ENCODE measurements around the gene CTNNA2. TPM values are rescaled to one million over a fixed set of nuclear protein-coding genes. Genes with fewer than 3 reads are reported as not detected.

Gene CTNNA2
- total RNA-seq, 1 donor from 2014 or later = not detected

DNA sequence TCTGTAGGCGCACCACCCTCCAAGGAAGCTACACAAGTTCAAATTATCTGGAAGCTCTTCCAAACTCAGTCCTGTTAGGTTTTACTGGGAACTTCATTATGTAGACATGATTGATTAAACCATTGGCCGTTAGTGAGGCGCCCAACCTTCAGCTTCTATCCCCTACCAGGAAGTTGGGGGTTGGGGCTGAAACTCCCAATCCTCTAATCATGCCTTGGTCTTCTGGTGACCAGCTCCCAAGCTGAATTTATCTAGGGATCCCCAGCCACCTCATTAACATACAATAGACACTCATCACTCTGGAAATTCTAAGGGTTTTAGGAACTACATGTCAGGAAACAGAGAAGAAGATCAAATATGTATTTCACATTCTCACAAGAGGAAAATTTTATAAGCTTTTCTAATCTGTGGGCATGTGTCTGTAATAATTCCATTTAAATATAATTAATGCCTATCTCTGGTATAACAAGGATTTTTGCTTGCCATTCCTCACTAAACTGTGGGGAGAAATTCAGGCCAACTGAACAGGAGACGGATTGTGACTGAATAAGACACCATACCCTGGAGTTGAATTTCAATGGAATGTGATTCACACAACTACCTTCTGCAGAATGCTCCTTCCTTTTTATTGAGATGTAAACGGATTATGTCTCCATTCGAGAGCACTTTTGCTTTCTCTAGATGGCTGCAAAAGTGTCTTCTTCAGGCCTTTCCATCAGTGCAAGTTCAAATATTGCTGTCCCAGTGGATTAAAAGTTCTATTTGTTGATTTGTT, 463.1 kb downstream of the CTNNA2 start:
- DNase-seq (ENCODE audit: low spot score) = no peak

DNA sequence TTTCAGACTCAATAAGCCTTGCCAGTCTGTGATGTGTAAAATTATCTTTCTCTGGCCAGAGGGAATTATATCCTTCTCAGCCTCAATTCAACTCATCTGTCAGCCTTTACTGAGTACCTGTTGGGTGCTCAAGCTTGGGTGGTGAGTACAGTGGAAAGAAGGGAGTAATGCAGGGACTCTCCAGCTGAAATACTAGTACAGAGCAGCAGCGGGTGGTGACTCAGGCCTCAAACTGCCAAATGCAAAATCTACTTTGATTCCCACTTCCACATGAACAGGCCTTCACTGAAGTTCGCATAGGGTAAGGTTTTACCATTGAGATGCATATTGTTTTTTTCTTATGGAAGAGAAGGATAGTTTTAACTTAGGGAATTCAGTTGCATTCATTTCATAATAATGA, 464.9 kb downstream of the CTNNA2 start:
- DNase-seq (ENCODE audit: low spot score) = no peak

DNA sequence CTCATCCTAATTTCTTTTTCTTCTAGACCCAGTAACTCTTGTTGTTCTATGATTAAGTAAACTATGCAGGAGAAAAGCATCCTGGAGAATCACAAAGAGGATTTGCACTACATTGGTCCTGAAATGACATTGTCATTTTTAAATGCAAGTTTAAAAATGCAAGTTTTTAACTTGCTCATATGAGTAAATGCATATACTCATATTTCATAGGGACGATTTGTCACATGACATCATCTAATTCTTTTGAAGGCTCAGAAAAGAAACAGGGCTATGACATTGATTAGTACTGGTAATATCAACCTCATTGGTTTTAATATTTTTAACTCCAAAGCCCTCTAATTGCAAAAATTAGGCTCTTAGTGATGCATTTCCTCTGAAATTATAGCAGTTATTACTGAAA, 467.3 kb downstream of the CTNNA2 start:
- no peak for DNase-seq (ENCODE audit: low spot score)

GRCh38 chr2:79980816-79981215, 468.0 kb downstream of the CTNNA2 start:
- no peak for DNase-seq (ENCODE audit: low spot score)

GRCh38 chr2:79981316-79981715, 468.5 kb downstream of the CTNNA2 start:
- DNase-seq (ENCODE audit: low spot score) = no peak

DNA sequence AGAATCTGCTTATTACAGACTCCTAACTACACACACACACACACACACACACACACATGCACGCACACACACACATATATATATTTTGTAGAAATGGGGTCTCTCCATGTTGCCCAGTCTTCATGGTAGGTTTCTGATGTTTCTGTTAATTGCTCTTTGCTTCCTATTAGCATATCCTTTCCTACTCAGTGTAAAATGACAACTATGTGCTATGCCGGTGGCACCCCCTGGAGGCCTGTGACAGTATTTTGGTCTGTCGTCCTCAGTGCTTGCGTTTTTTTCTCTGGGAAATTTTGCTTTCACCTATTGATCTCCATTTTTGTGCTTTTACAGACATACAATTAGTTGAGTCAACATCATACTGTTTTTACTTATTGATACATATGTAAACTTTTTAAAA, 469.6 kb downstream of the CTNNA2 start:
- DNase-seq (ENCODE audit: low spot score) = no peak

DNA sequence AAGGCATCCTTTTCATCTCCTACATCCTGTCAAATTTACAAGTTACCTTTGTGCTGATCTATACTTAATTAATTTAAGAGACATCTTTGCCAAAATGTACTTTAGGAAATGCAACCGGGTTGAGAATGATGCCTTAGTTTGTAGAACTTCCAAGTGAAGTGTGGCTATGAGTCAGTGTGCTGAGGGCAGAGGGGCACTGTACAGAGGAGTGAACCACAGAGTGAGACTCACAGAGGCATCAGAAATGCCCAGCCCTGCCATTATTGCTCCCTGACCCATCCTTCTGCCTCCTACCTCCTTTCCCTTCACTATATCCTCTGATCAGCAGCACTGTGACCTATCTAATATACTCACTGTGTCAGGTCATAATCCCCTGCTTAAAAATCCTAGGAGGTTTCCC, 471.6 kb downstream of the CTNNA2 start:
- no peak for DNase-seq (ENCODE audit: low spot score)

- DNase-seq (ENCODE audit: low spot score) = no peak
These were observed 472.3 kb downstream of the CTNNA2 start for GRCh38 chr2:79985145-79985544.

GRCh38 chr2:79985571-79985970, 472.7 kb downstream of the CTNNA2 start:
- DNase-seq (ENCODE audit: low spot score) = no peak

DNA sequence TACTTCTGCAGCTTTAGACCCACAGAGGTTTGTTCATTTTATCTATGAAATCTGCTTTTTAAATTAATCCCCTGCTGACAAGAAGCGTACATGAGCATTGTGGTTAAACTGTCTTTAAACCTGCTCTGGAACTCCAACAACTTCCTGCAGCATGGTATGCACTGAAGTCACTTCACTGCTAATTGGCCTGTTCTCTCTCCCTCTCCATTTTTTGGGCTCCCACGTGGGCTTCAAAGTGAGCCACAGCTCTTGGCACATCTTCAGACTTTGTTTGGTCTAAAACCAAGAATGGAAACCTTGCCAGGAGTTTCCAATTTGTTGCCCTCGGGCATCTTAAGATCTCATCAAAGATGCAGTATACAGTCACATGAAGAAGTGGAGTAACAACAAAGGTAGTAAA, 480.3 kb downstream of the CTNNA2 start:
- no peak for DNase-seq (ENCODE audit: low spot score)

- DNase-seq (ENCODE audit: low spot score) = no peak
These were observed 481.3 kb downstream of the CTNNA2 start for GRCh38 chr2:79994161-79994560.

DNA sequence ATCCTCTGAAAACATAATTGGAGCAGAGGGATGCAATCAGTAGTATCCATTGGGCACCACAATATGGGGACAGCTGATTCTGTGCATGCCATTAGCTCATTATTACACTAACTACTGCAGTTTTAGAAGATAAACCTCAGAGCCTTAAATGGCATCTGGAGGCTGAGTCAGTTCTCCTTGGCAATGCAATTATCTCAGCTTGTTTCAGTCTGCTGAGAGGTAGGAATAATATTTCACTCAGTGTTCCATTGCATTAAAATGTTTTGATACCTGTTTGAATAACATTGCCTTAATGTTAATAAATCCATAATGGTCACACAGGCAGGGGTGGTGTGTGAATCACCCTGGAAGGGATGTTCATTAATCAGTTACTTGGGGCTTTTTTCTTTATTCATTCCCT, 482.1 kb downstream of the CTNNA2 start:
- no peak for DNase-seq (ENCODE audit: low spot score)

- DNase-seq (ENCODE audit: low spot score) = no peak
These were observed 483.9 kb downstream of the CTNNA2 start for GRCh38 chr2:79996709-79997108.

GRCh38 chr2:80001701-80002101, 488.9 kb downstream of the CTNNA2 start:
- no peak for DNase-seq (ENCODE audit: low spot score)

- DNase-seq (ENCODE audit: low spot score) = no peak
These were observed 489.3 kb downstream of the CTNNA2 start for GRCh38 chr2:80002112-80002511.

DNA sequence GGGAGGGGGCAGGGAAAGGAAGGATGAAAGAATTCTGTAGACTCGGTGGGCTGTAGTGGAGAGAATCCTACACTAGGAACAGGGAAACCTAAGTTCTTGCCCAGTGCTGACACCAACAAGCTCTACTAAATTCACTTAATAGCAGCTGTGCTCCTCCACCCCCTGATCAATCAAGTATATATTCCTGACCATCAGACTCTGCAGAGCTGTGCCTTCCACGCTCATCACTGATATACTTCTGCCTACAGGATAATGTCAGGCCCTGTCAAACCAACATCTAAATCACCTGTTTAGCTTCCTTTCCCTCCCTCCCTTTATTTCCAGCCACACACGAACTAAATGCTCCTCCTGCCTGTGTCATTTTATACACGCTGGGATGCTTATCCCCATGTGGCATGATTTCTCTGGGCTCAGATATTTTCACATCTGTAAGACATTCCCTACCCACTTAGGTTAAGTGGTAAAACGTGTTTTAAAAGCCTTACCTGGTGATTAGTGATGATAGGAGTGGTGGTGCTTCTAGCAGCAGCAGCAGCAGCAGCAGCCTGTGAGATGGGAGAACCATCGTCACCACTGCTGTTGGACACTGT, 489.8 kb downstream of the CTNNA2 start:
- no peak for DNase-seq (ENCODE audit: low spot score)

DNA sequence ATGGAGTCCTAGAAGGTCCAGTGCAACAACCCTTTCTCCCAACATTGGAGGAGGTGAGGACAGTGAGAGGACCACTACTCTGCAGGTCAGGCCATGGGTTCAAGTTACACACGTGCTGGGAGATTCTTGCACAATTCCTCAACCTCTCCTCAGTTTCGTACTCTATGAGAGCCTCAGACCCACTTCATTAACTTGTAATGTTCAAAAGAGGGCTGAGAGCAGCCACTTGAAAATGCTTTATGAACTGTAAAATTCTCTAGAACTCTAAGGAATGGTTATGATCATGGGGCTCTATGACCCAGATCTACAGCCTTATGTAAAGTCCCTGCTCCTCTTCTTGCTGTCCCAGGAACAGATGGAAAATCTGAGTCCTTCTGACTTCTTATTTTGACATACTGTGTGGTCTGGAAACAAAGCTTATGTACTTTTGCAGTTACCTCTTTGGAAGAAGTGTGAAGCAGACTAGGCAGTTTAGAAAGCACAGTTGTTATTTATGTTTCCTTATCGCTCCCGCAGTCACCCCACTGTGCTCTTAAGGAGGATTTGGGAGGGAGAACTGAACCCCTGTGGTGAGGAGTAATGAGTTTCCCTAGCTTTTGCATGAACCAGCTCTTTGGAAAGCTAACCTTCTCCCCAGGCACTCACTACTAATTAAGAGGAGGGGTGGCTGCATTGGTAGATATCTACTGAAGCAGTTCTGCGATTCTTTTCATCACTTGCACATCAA, 495.1 kb downstream of the CTNNA2 start:
- DNase-seq (ENCODE audit: low spot score) = no peak

DNA sequence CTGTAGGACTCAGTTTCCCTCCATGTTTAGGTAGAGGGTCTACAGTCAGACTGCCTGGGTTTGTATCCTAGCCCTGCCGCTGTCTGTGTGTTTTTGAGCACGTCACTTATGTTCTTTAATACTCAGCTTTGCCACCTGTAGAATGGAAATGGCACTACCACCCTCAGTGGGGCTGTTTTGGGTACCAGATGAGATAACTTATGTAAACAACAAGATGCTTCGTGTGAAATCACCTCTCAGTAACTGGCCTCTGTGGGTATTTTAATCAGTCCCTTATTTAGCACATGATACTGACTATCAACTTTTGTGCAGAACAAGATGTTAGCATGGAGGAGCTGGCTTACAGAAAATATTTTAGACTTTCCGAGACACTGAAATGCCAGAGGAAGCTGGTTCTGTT, 495.7 kb downstream of the CTNNA2 start:
- DNase-seq (ENCODE audit: low spot score) = no peak

DNA sequence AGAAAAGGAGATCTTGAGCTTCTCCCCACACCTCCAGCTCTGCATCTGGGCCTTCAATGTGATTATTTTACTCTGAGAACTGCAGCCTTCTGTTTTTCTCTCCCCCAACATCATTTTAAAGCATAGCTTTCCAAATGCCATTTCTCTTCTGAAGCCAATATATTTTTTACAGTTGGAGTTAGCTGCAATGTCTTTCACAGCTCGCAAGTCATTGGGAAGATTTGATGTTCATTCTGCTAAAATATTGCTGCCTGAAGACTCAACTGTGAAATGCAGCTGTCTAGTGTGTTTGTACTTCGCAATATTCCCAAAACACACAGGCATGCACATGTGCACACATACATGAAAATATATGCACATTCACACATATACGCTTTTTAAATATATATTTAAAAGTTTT, 496.4 kb downstream of the CTNNA2 start:
- DNase-seq (ENCODE audit: low spot score) = no peak

GRCh38 chr2:80012061-80012460, 499.2 kb downstream of the CTNNA2 start:
- no peak for DNase-seq (ENCODE audit: low spot score)

GRCh38 chr2:80014637-80015036, 501.8 kb downstream of the CTNNA2 start:
- no peak for DNase-seq (ENCODE audit: low spot score)

DNA sequence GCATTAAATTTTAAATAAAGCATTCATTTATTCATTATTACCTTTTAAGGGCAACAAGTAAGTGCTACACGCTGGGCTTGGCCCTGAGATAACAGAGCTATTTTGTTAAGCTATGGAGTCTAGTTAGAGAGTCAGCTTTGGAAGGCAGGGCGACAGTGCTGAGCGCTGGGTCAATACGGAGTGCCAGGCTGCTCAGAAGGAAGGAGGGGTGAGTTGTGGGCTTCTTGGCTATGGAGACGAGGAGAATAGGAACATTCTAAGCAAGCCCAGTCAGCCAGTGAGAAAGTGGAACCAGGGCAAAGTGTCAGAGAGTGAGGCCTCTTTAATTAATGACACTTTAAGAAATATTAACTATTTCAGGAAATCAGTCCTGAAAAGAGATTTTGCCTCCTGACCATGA, 503.3 kb downstream of the CTNNA2 start:
- DNase-seq (ENCODE audit: low spot score) = no peak

Data from mesenteric fat pad (tissue), 1 donor.